HCT116 (cell line): ENCODE data around the gene EHD3. TPM values are rescaled to one million over a fixed set of nuclear protein-coding genes. Genes with fewer than 3 reads are reported as not detected.

Experiments
- ATAC-seq: fragments of 200-7000 bp; cut with Tn5 transposase; 2 replicates; pipeline ENCODE4 v1.9.1; 2020; ENCODE audit warnings: mild to moderate bottlenecking, moderate library complexity
- BruUV-seq: library from RNA; stranded (reverse); fragments of 400-500 nt; replicated peaks from 2 replicates; lab custom pipeline; 2021; lab: Mats Ljungman, UMichigan
- CTCF ChIA-PET: fragments of 300-600 bp; sonication (Branson Sonifier 250); formaldehyde crosslinking; loops from one replicate; lab custom pipeline; 2021; ENCODE audit warnings: antibody characterized with exemption; lab: Charles Lee
- POLR2A ChIA-PET: fragments of 300-600, 350-600 bp; sonication (Branson Sonifier 250); formaldehyde crosslinking; loops from one replicate; lab custom pipeline; 2021; ENCODE audit warnings: antibody characterized with exemption; lab: Charles Lee
- RAD21 ChIA-PET, 2 experiments: fragments of 300-600 bp; sonication (Branson Sonifier 250); formaldehyde crosslinking; loops; one replicate each; lab custom pipeline; 2023; ENCODE audit warnings: low total read pairs in 2 of 2; ENCODE audit not compliant: uncharacterized antibody in 2 of 2, unreplicated experiment in 2 of 2, low non-redundant PET in 1 of 2; lab: Charles Lee
- DNase-seq: peaks from one replicate; pipeline ENCODE4 v3.0.0-alpha.2; 2010; ENCODE audit warnings: low read depth, low spot score
- H2AFZ ChIP-seq: fragments of 200-600 bp; shearing (Covaris generic), sonication (generic); 2 replicates; pipeline ENCODE4 v1.6.1; 2017; ENCODE audit warnings: low read depth, mixed run types, mixed read lengths, antibody characterized with exemption, low read length; ENCODE audit not compliant: poor library complexity, severe bottlenecking
- H3K27ac ChIP-seq: 2 replicates; pipeline ENCODE4 v1.5.1; 2012; ENCODE audit warnings: low read depth, low read length
- H3K27me3 ChIP-seq: fragments of 200-600 bp; sonication (generic); 2 replicates; pipeline ENCODE4 v1.6.1; 2016; ENCODE audit warnings: mixed run types, low read length, mixed read lengths; ENCODE audit not compliant: insufficient read depth
- H3K36me3 ChIP-seq, 2 experiments: fragments of 200-500 bp in 1 of 2; fragments of 200-600 bp in 1 of 2; sonication (Bioruptor generic) in 1 of 2; sonication (generic) in 1 of 2; 2 replicates each; pipeline versions ENCODE4 v1.5.1 to v1.6.1; 2014 to 2016; ENCODE audit warnings: low read length in 2 of 2, inconsistent platforms in 1 of 2, mixed read lengths in 1 of 2, mixed run types in 1 of 2; ENCODE audit not compliant: insufficient read depth in 2 of 2, control insufficient read depth in 1 of 2
- H3K4me1 ChIP-seq, 2 experiments: fragments of 200-600 bp in 1 of 2; sonication (generic) in 1 of 2; 2 replicates each; pipeline versions ENCODE4 v1.5.1 to v1.6.1; 2012 to 2017; ENCODE audit warnings: low read length in 2 of 2, inconsistent platforms in 1 of 2, mild to moderate bottlenecking in 1 of 2, mixed read lengths in 1 of 2, mixed run types in 1 of 2, moderate library complexity in 1 of 2; ENCODE audit not compliant: insufficient read depth in 2 of 2, control insufficient read depth in 1 of 2
- H3K4me2 ChIP-seq: fragments of 200-600 bp; sonication (generic); 2 replicates; pipeline ENCODE4 v1.6.1; 2017; ENCODE audit warnings: mixed run types, low read length, mixed read lengths
- H3K4me3 ChIP-seq, 2 experiments: fragments of 200-600 bp in 1 of 2; sonication (generic) in 1 of 2; replicated peaks in 1 of 2; 2 replicates each; pipeline ENCODE4 v1.5.1; 2011 to 2016; ENCODE audit warnings: low read length in 2 of 2, control low read depth in 1 of 2, low read depth in 1 of 2, mild to moderate bottlenecking in 1 of 2, mixed read lengths in 1 of 2, mixed run types in 1 of 2
- H3K79me2 ChIP-seq: fragments of 200-600 bp; sonication (generic); 2 replicates; pipeline ENCODE4 v1.6.1; 2017; ENCODE audit warnings: mild to moderate bottlenecking, mixed run types, low read length, moderate library complexity, mixed read lengths; ENCODE audit not compliant: insufficient read depth
- H3K9ac ChIP-seq: fragments of 200-600 bp; sonication (generic); 2 replicates; pipeline ENCODE4 v1.6.1; 2016; ENCODE audit warnings: low read length, mixed read lengths
- H3K9me2 ChIP-seq: fragments of 200-600 bp; sonication (generic), shearing (Covaris generic); 2 replicates; pipeline ENCODE4 v1.6.1; 2017; ENCODE audit warnings: mixed run types, mild to moderate bottlenecking, moderate library complexity; ENCODE audit not compliant: insufficient read depth
- H3K9me3 ChIP-seq, 2 experiments: fragments of 200-500 bp in 1 of 2; fragments of 200-600 bp in 1 of 2; sonication (Bioruptor generic) in 1 of 2; sonication (generic) in 1 of 2; 2 replicates each; pipeline ENCODE4 v1.6.1; 2014 to 2017; ENCODE audit warnings: low read length in 2 of 2, mixed read lengths in 2 of 2, inconsistent platforms in 1 of 2, low read depth in 1 of 2, mild to moderate bottlenecking in 1 of 2, mixed run types in 1 of 2, moderate library complexity in 1 of 2; ENCODE audit not compliant: control insufficient read depth in 1 of 2, insufficient read depth in 1 of 2
- H4K20me1 ChIP-seq: fragments of 200-600 bp; sonication (generic), shearing (Covaris generic); 2 replicates; pipeline ENCODE4 v1.6.1; 2017; ENCODE audit warnings: mixed run types, mild to moderate bottlenecking, moderate library complexity; ENCODE audit not compliant: insufficient read depth
- CBX3 ChIP-seq: IDR thresholded peaks from 2 replicates; pipeline ENCODE4 v1.6.1; 2012; ENCODE audit warnings: low read depth
- EGR1 ChIP-seq: IDR thresholded peaks from 2 replicates; pipeline ENCODE4 v1.6.1; 2012; ENCODE audit warnings: low read depth
- EZH2 ChIP-seq: fragments of 200-600 bp; sonication (generic); IDR thresholded peaks from 2 replicates; pipeline ENCODE4 v1.6.1; 2017; ENCODE audit warnings: antibody characterized with exemption, mixed run types
- EZH2phosphoT487 ChIP-seq: fragments of 200-600 bp; IDR thresholded peaks from 2 replicates; pipeline ENCODE4 v1.6.1; 2018; ENCODE audit warnings: antibody characterized with exemption, borderline replicate concordance
- JUND ChIP-seq: IDR thresholded peaks from 2 replicates; pipeline ENCODE4 v1.6.1; 2012
- POLR2A ChIP-seq: IDR thresholded peaks from 2 replicates; pipeline ENCODE4 v1.7.0; 2011; ENCODE audit warnings: borderline replicate concordance; ENCODE audit not compliant: insufficient read depth, insufficient read length; ENCODE audit errors: extremely low read depth
- RAD21 ChIP-seq: IDR thresholded peaks from 2 replicates; pipeline ENCODE4 v1.6.1; 2012; ENCODE audit warnings: low read depth, mild to moderate bottlenecking
- SIN3A ChIP-seq: IDR thresholded peaks from 2 replicates; pipeline ENCODE4 v1.6.1; 2012; ENCODE audit warnings: low read depth
- SRF ChIP-seq: IDR thresholded peaks from 2 replicates; pipeline ENCODE4 v1.6.1; 2012; ENCODE audit warnings: low read depth
- TCF7L2 ChIP-seq: IDR thresholded peaks from 2 replicates; pipeline ENCODE4 v1.7.0; 2011; ENCODE audit warnings: borderline replicate concordance, inconsistent platforms; ENCODE audit not compliant: insufficient read depth, insufficient read length; ENCODE audit errors: extremely low read depth
- YY1 ChIP-seq: IDR thresholded peaks from 2 replicates; pipeline ENCODE4 v1.6.1; 2011; ENCODE audit warnings: low read length, low read depth, moderate library complexity, mild to moderate bottlenecking; ENCODE audit not compliant: insufficient replicate concordance; ENCODE audit errors: extremely low read depth
- ZFX ChIP-seq: fragments of 450-650 bp; IDR thresholded peaks from 2 replicates; pipeline ENCODE4 v1.6.1; 2017
- intact Hi-C: fragments of 100-400 bp; cut with micrococcal nuclease; formaldehyde crosslinking; loops from 2 replicates; pipeline ENCODE4 v1.10.0; 2022
- total RNA-seq: library from RNA; stranded (reverse); gene quantifications from one replicate; pipeline ENCODE4 v1.2.1, GENCODE V29; 2021; ENCODE audit not compliant: unreplicated experiment
- TF ChIP-seq, protein P1 (sequence below): IDR thresholded peaks from 2 replicates; pipeline ENCODE4 v1.6.1; 2012
- TF ChIP-seq, protein P2 (sequence below): IDR thresholded peaks from 2 replicates; pipeline ENCODE4 v1.6.1; 2011; ENCODE audit warnings: mild to moderate bottlenecking, low read length, moderate library complexity; ENCODE audit not compliant: insufficient replicate concordance; ENCODE audit errors: extremely low read depth
- TF ChIP-seq, protein P3 (sequence below): IDR thresholded peaks from 2 replicates; pipeline ENCODE4 v1.6.1; 2012; ENCODE audit warnings: low read depth
- TF ChIP-seq, protein P4 (sequence below), 3 experiments: fragments of 200-600 bp in 1 of 3; sonication (generic) in 1 of 3; IDR thresholded peaks in 2 of 3; conservative IDR thresholded peaks in 1 of 3; 2 replicates each; pipeline ENCODE4 v1.5.1; 2012 to 2017; ENCODE audit warnings: low read depth in 2 of 3, low read length in 2 of 3, antibody characterized with exemption in 1 of 3, borderline replicate concordance in 1 of 3, control low read depth in 1 of 3, mild to moderate bottlenecking in 1 of 3, mixed read lengths in 1 of 3, mixed run types in 1 of 3, moderate library complexity in 1 of 3; ENCODE audit not compliant: insufficient read depth in 1 of 3

EHD3 gene
- total RNA-seq, 1 experiment from 2014 or later = not detected

DNA sequence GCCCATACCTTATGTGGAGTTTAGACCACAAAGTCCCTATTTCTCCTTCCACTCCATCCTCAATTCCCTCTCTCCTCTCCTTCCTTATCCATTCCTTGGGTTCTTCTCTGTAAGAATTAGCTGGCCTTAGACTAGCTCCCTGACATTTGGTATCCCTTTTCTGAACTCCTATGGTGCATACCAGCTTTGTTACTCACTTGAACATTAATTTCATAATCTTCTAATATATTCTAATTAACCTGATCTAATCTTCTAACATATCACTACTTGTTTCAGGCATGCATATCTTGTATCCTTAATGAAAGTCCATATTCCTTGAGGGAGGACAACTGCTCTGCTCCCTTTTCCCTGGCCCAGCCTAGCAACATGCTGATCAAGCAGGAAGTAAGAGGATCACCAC is 66.4 kb downstream of the EHD3 start (continued):
- TF ChIP-seq RAD21 (no peak), YY1 (no peak), EZH2 (no peak)

DNA sequence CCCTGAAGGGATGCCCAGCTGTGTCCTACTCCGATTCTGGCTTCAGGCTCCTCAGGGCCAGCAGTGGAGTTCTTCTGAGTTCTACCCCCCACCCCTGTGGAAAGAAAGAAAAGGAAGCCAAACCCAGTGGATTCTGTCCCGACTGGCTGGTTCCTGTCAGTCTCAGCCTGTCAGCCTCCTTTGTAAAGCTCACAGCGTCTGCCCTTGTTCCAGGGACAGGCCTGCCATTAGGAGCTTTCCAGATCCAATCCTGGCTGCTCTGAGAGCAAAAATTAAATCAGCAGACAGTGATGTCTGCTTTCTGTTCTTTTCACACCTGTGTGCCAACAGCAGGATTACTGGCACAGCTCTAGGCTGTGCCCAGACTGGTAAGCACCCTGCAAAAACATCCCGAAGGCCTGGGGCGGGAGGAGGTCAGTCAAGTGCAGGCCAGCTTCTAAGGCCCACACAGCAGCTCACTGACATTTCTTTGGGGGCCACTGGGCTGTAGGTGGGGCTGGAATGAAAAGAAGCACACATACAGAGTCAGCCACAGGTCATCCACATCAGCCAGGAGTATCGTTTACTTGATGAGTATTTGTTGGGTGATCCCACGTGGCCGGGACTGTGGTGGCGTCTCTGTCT is 69.1 kb downstream of the EHD3 start:
- no peak overlapping the region for H3K27ac ChIP-seq
- H3K4me1 ChIP-seq = no peaks in the 10 kb centered on the region
- TF ChIP-seq YY1 (no peak), POLR2A (no peak), EZH2 (no peak), CBX3 (no peak), SRF (no peak), EGR1 (no peak), SIN3A (no peak), EZH2phosphoT487 (no peak), ZFX (no peak), TCF7L2 (no peak), JUND (no peak)
- TF ChIP-seq, protein P1, sequence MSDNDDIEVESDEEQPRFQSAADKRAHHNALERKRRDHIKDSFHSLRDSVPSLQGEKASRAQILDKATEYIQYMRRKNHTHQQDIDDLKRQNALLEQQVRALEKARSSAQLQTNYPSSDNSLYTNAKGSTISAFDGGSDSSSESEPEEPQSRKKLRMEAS = no peak
- TF ChIP-seq, protein P2, sequence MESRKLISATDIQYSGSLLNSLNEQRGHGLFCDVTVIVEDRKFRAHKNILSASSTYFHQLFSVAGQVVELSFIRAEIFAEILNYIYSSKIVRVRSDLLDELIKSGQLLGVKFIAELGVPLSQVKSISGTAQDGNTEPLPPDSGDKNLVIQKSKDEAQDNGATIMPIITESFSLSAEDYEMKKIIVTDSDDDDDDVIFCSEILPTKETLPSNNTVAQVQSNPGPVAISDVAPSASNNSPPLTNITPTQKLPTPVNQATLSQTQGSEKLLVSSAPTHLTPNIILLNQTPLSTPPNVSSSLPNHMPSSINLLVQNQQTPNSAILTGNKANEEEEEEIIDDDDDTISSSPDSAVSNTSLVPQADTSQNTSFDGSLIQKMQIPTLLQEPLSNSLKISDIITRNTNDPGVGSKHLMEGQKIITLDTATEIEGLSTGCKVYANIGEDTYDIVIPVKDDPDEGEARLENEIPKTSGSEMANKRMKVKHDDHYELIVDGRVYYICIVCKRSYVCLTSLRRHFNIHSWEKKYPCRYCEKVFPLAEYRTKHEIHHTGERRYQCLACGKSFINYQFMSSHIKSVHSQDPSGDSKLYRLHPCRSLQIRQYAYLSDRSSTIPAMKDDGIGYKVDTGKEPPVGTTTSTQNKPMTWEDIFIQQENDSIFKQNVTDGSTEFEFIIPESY = no peak
- TF ChIP-seq, protein P3, sequence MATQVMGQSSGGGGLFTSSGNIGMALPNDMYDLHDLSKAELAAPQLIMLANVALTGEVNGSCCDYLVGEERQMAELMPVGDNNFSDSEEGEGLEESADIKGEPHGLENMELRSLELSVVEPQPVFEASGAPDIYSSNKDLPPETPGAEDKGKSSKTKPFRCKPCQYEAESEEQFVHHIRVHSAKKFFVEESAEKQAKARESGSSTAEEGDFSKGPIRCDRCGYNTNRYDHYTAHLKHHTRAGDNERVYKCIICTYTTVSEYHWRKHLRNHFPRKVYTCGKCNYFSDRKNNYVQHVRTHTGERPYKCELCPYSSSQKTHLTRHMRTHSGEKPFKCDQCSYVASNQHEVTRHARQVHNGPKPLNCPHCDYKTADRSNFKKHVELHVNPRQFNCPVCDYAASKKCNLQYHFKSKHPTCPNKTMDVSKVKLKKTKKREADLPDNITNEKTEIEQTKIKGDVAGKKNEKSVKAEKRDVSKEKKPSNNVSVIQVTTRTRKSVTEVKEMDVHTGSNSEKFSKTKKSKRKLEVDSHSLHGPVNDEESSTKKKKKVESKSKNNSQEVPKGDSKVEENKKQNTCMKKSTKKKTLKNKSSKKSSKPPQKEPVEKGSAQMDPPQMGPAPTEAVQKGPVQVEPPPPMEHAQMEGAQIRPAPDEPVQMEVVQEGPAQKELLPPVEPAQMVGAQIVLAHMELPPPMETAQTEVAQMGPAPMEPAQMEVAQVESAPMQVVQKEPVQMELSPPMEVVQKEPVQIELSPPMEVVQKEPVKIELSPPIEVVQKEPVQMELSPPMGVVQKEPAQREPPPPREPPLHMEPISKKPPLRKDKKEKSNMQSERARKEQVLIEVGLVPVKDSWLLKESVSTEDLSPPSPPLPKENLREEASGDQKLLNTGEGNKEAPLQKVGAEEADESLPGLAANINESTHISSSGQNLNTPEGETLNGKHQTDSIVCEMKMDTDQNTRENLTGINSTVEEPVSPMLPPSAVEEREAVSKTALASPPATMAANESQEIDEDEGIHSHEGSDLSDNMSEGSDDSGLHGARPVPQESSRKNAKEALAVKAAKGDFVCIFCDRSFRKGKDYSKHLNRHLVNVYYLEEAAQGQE = no peak
- TF ChIP-seq, protein P4, sequence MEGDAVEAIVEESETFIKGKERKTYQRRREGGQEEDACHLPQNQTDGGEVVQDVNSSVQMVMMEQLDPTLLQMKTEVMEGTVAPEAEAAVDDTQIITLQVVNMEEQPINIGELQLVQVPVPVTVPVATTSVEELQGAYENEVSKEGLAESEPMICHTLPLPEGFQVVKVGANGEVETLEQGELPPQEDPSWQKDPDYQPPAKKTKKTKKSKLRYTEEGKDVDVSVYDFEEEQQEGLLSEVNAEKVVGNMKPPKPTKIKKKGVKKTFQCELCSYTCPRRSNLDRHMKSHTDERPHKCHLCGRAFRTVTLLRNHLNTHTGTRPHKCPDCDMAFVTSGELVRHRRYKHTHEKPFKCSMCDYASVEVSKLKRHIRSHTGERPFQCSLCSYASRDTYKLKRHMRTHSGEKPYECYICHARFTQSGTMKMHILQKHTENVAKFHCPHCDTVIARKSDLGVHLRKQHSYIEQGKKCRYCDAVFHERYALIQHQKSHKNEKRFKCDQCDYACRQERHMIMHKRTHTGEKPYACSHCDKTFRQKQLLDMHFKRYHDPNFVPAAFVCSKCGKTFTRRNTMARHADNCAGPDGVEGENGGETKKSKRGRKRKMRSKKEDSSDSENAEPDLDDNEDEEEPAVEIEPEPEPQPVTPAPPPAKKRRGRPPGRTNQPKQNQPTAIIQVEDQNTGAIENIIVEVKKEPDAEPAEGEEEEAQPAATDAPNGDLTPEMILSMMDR (IDR thresholded peaks at IDR 0.05 in 2 of 3, conservative IDR thresholded peaks at IDR 0.05 in 1 of 3; ENCODE audit: borderline replicate concordance in 1 of 3, insufficient read depth in 1 of 3, low read depth in 2 of 3, low read length in 2 of 3) = no peak
- TF ChIP-seq, all 23 proteins: peak for 0
- H3K9me2 ChIP-seq = no peaks in the 10 kb centered on the region
- H3K27me3 ChIP-seq = 0 out of 2 replicates have a peak, but pooled peaks cover 8% of the 10 kb centered on the region
- intact Hi-C loops = no loop called here
- ATAC-seq = no peak
- H3K36me3 ChIP-seq = no peaks in the 10 kb centered on the region
- no peak overlapping the region for H3K4me3 ChIP-seq
- no peaks in the 10 kb centered on the region for H4K20me1 ChIP-seq
- no peak overlapping the region for H2AFZ ChIP-seq
- ChIA-PET CTCF (no interaction called here), RAD21 (no interaction called here), POLR2A (no interaction called here)
- H3K9ac ChIP-seq = no peak overlapping the region
- DNase-seq = no peak
- no peak overlapping the region for H3K4me2 ChIP-seq
- no peaks in the 10 kb centered on the region for H3K79me2 ChIP-seq
- BruUV-seq = no TSS peak
- H3K9me3 ChIP-seq = no peaks in the 10 kb centered on the region
